Choroid plexus epithelial cell (primary cell): Measurements from ENCODE around the gene NR5A2.

ENCODE experiments used
- DNase-seq: peaks from one replicate; pipeline ENCODE4 v3.0.0-alpha.2; 2010; ENCODE audit warnings: low read depth
- H3K4me3 ChIP-seq: 2 replicates; pipeline ENCODE4 v1.5.1; 2011; ENCODE audit warnings: low read depth, mild to moderate bottlenecking, control low read depth, low read length, moderate library complexity
- CTCF ChIP-seq: conservative IDR thresholded peaks from 2 replicates; pipeline ENCODE4 v1.5.1; 2011; ENCODE audit warnings: low read depth, mild to moderate bottlenecking, control low read depth, inconsistent platforms, low read length, moderate library complexity

Gene NR5A2

GRCh38 chr1:200096774-200097173, 69.3 kb downstream of the NR5A2 start:
- no peak for DNase-seq
- no peak for TF ChIP-seq CTCF
- no peak overlapping the region for H3K4me3 ChIP-seq

- no peak overlapping the region for H3K4me3 ChIP-seq
- no peak for DNase-seq
- no peak for TF ChIP-seq CTCF
Measured at GRCh38 chr1:200099040-200099439, 71.5 kb downstream of the NR5A2 start.

- TF ChIP-seq CTCF: no peak
Measured at GRCh38 chr1:200103966-200104583, 76.6 kb downstream of the NR5A2 start.

GRCh38 chr1:200107004-200107470, 79.5 kb downstream of the NR5A2 start:
- peak overlapping the region; percentile 17 for H3K4me3 ChIP-seq
- TF ChIP-seq CTCF: no peak
- peak; percentile 17 for DNase-seq

More at GRCh38 chr1:200103966-200104583, 76.6 kb downstream of the NR5A2 start:
- H3K4me3 ChIP-seq: no peak overlapping the region
- DNase-seq: no peak

GRCh38 chr1:200108659-200109058, 81.1 kb downstream of the NR5A2 start:
- no peak for DNase-seq
- no peak for TF ChIP-seq CTCF
- H3K4me3 ChIP-seq: no peak overlapping the region

- H3K4me3 ChIP-seq: no peak overlapping the region
- TF ChIP-seq CTCF: no peak
- DNase-seq: no peak
Measured at GRCh38 chr1:200112290-200112689, 84.8 kb downstream of the NR5A2 start.

- DNase-seq: no peak
- no peak for TF ChIP-seq CTCF
- H3K4me3 ChIP-seq: no peak overlapping the region
Measured at GRCh38 chr1:200115532-200115931, 88.0 kb downstream of the NR5A2 start.
